Thyroid gland (tissue), 4 donors: Measurements from ENCODE around the gene GPR119. TPM values are rescaled to one million over a fixed set of nuclear protein-coding genes. Genes with fewer than 3 reads are reported as not detected.
"Not testable (repeated sequence)": the region's sequence is repeated elsewhere in the genome, so short reads cannot be mapped to it uniquely, and the experiment has no call there.

Source experiments
- DNase-seq, 2 donors: peaks; one replicate each; pipeline ENCODE4 v3.0.0-alpha.2; 2019
- H3K27ac ChIP-seq, 3 donors: fragments of 200-600 bp; sonication (generic); 1 replicate in 2 of 3; 2 replicates in 1 of 3; pipeline ENCODE4 v1.5.1; 2016 to 2019; ENCODE audit warnings: mild to moderate bottlenecking in 1 of 3, moderate library complexity in 1 of 3
- H3K27me3 ChIP-seq: fragments of 200-600 bp; sonication (generic); one replicate; pipeline ENCODE4 v1.5.1; 2019
- H3K36me3 ChIP-seq, 2 donors: fragments of 200-600 bp; sonication (generic); one replicate each; pipeline ENCODE4 v1.5.1; 2016 to 2019
- H3K4me1 ChIP-seq, 2 donors: fragments of 200-600 bp; sonication (generic); one replicate each; pipeline ENCODE4 v1.5.1; 2017 to 2019
- H3K4me3 ChIP-seq, 3 donors: fragments of 200-600 bp; sonication (generic); replicated peaks in 1 of 3; 1 replicate in 2 of 3; 2 replicates in 1 of 3; pipeline ENCODE4 v1.5.1; 2016; ENCODE audit warnings: mild to moderate bottlenecking in 1 of 3
- H3K9me3 ChIP-seq: fragments of 200-600 bp; sonication (generic); one replicate; pipeline ENCODE4 v1.5.1; 2017
- POLR2A ChIP-seq, 2 donors: fragments of 450-650 bp; IDR thresholded peaks; one replicate each; pipeline ENCODE4 v1.6.1; 2017; ENCODE audit warnings: antibody characterized with exemption in 2 of 2, mild to moderate bottlenecking in 2 of 2, moderate library complexity in 1 of 2
- WGBS, 2 donors: methylation state at CpG; one replicate each; pipeline ENCODE4 v1.1.5; 2017; 5-methylcytosine and 5-hydroxymethylcytosine counted together
- intact Hi-C: fragments of 100-400 bp; cut with DNase I; formaldehyde crosslinking; loops from one replicate; pipeline ENCODE4 v1.15.1; 2023
- total RNA-seq, 4 donors: library from RNA; depleted of rRNA; stranded (reverse); fragments of >200 nt; gene quantifications; one replicate each; pipeline ENCODE4 v1.2.3, GENCODE V29; 2016
- TF ChIP-seq, protein P1 (sequence below), 6 experiments: fragments of 200-600 bp in 3 of 6; fragments of 450-650 bp in 3 of 6; sonication (generic) in 3 of 6; IDR thresholded peaks; one replicate each; pipeline ENCODE4 v1.5.1; 2016 to 2019; ENCODE audit warnings: antibody characterized with exemption in 6 of 6, mild to moderate bottlenecking in 2 of 6, inconsistent platforms in 1 of 6, moderate library complexity in 1 of 6

Gene GPR119
- total RNA-seq = not detected

DNA sequence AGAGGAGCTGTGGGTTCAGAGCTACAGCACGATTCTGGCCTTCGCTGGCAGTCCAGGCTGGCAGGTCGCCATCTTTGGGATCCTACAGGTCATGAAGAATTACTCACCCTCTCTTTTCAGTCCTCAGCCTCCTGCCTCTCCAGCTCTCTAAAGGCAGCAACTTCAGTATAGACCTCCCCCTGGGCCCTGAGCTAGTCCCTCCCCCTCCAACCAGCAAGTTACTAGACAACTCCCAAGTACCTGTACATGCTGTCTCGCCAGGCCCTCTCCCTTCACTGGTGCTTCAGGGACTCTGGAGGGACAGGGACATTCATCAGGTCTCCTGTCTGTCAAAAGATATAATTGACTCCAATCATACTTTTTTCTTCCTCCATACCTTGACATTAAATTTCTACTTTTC lies at the start of gene GPR119:
TSS of gene GPR119 (minus strand) at position 155 of the 400 bp plus-strand sequence. CDS start 227 bp downstream, outside the sequence.
- H3K27ac ChIP-seq = no peak within 1 kb of the TSS
- no peaks in the 10 kb centered on the region for H3K4me1 ChIP-seq
- no peaks in the 10 kb centered on the region for H3K36me3 ChIP-seq
- H3K4me3 ChIP-seq = no peak within 1 kb of the TSS
- intact Hi-C loops = no loop called here
- no peaks in the 10 kb centered on the region for H3K9me3 ChIP-seq
- TF ChIP-seq POLR2A (IDR thresholded peaks at IDR 0.05) = no peak
- TF ChIP-seq, protein P1, sequence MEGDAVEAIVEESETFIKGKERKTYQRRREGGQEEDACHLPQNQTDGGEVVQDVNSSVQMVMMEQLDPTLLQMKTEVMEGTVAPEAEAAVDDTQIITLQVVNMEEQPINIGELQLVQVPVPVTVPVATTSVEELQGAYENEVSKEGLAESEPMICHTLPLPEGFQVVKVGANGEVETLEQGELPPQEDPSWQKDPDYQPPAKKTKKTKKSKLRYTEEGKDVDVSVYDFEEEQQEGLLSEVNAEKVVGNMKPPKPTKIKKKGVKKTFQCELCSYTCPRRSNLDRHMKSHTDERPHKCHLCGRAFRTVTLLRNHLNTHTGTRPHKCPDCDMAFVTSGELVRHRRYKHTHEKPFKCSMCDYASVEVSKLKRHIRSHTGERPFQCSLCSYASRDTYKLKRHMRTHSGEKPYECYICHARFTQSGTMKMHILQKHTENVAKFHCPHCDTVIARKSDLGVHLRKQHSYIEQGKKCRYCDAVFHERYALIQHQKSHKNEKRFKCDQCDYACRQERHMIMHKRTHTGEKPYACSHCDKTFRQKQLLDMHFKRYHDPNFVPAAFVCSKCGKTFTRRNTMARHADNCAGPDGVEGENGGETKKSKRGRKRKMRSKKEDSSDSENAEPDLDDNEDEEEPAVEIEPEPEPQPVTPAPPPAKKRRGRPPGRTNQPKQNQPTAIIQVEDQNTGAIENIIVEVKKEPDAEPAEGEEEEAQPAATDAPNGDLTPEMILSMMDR (IDR thresholded peaks at IDR 0.05) = no peak
- 71% methylated on average over 4 of the region's 4 CpGs for WGBS, 2 donors
- no peak for DNase-seq
- no peaks in the 10 kb centered on the region for H3K27me3 ChIP-seq

DNA sequence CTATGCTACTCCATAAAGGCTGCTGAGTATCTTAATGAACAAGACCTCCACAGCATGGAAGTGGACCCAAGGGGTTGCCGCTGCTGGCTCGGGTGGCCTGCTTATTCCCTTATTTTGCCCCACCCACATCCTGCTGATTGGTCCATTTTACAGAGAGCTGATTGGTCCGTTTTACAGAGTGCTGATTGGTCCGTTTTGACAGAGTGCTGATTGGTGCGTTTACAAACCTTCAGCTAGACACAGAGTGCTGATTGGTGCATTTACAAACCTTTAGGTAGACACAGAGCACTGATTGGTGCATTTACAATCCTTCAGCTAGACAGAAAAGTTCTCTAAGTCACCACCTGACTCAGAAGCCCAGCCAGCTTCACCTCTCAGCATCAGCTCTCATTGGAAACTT lies 43.8 kb upstream of the GPR119 start:
- H3K27me3 ChIP-seq, H3K4me3 ChIP-seq, H3K4me1 ChIP-seq, H3K9me3 ChIP-seq, H3K27ac ChIP-seq, intact Hi-C loops, DNase-seq, H3K36me3 ChIP-seq: not testable (repeated sequence)
- WGBS, 2 donors = 89 to 100% methylated on average over 2 to 5 of the region's 5 CpGs

DNA sequence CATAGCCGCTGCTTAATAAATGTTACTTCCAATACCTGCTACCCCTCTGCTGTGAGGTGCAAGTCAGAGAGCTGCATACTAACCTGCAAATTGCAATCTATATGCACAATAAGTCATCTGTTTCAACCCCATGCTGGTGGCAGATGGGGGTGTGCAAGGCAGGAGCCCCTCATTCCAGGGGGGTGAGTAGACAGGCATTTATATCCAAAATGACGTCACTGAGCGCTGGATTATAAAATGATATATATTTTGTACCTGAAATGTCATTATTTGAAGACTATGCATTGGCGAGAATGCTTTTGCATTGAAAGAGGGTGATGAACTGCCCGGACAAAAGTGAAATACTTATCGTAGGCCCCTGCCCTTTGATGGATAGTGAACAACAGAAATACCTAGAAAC lies 41.1 kb upstream of the GPR119 start:
- no peak for DNase-seq
- Histone ChIP-seq H3K9me3 (no peaks in the 10 kb centered on the region), H3K4me1 (no peaks in the 10 kb centered on the region), H3K27me3 (no peaks in the 10 kb centered on the region), H3K4me3 (no peak overlapping the region), H3K36me3 (no peaks in the 10 kb centered on the region), H3K27ac (no peak overlapping the region)
- WGBS, 2 donors = 84 to 98% methylated on average over 6 of the region's 6 CpGs
- intact Hi-C loops = no loop called here
- TF ChIP-seq, protein P1 (IDR thresholded peaks at IDR 0.05) = no peak
- no peak for TF ChIP-seq POLR2A (IDR thresholded peaks at IDR 0.05)

DNA sequence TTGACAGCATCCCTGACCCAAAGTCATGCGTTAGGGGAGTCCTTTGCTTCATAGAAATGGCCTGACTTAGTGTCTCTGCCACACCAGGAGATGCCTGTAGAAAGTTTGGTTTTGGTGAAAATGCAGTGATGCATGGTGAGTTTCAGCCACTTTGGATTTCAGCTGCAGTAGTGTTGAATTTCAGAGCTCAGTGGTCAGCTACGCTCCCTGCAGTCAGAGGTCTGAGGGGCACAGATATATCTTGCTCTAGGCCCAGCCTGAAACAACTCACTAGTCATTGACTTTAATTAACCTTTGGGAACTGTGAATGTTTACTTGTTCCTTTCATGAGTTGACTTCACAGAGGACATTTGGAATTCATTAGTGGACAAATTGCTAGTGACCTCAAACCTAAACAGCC lies 33.8 kb upstream of the GPR119 start:
- intact Hi-C loops = no loop called here
- no peaks in the 10 kb centered on the region for H3K4me1 ChIP-seq
- H3K9me3 ChIP-seq = no peaks in the 10 kb centered on the region
- TF ChIP-seq, protein P1 (IDR thresholded peaks at IDR 0.05) = no peak
- TF ChIP-seq POLR2A (IDR thresholded peaks at IDR 0.05) = no peak
- WGBS, 2 donors = 60 to 77% methylated on average over 2 of the region's 2 CpGs
- H3K36me3 ChIP-seq = no peaks in the 10 kb centered on the region
- no peak overlapping the region for H3K4me3 ChIP-seq
- no peak for DNase-seq
- H3K27ac ChIP-seq = no peak overlapping the region
- H3K27me3 ChIP-seq = no peaks in the 10 kb centered on the region

DNA sequence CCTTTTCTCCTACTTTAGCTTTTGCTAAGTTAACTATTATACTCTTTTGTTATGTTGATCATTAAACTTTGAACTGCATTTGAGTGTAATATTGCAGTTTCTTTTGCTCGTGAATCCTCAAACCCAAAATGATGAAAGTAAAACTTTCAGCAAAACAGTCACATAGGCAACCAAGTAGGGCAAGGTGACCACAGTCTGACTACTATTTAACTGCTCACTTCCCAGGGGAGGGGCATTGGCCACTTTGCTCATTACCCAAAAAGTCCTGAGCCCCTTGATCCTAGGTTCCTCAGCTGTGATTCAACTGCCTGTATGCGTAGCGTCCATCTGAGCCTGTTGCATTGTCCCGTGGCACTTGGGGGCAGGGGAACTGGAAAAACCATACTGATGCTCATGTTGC lies 33.3 kb upstream of the GPR119 start:
- Histone ChIP-seq H3K27me3 (no peaks in the 10 kb centered on the region), H3K4me1 (no peaks in the 10 kb centered on the region), H3K36me3 (no peaks in the 10 kb centered on the region), H3K9me3 (no peaks in the 10 kb centered on the region), H3K27ac (no peak overlapping the region), H3K4me3 (no peak overlapping the region)
- no peak for TF ChIP-seq POLR2A (IDR thresholded peaks at IDR 0.05)
- TF ChIP-seq, protein P1 (IDR thresholded peaks at IDR 0.05) = no peak
- intact Hi-C loops = no loop called here
- 86 to 94% methylated on average over 4 of the region's 4 CpGs for WGBS, 2 donors
- DNase-seq = no peak

DNA sequence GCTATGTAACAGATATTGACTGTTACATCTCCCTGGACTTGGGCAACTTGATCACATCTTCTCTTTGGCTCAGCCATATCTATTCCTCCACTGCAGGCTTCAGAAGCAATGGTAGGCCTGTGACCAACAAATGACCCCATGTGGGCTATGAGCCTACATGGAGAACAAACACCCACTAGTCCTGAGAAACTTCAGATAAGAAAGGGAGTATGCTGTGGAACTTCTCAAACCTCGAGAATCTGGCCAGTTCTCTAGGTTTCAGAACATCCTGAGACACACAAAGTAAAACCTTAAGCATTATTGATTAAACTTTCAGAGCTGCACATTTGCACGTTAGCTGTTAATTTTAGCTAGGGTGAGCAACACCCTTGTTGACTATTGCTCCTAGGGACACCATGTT lies 32.6 kb upstream of the GPR119 start:
- TF ChIP-seq, protein P1 (IDR thresholded peaks at IDR 0.05) = no peak
- no peak for TF ChIP-seq POLR2A (IDR thresholded peaks at IDR 0.05)
- Histone ChIP-seq H3K27me3 (no peaks in the 10 kb centered on the region), H3K27ac (no peak overlapping the region), H3K36me3 (no peaks in the 10 kb centered on the region), H3K4me1 (no peaks in the 10 kb centered on the region), H3K9me3 (no peaks in the 10 kb centered on the region), H3K4me3 (no peak overlapping the region)
- DNase-seq = no peak
- WGBS, 2 donors = 92 to 95% methylated on average over 2 of the region's 2 CpGs
- intact Hi-C loops = no loop called here
